Measurements from ENCODE around the gene MACROD2.

GRCh38 chr20:15711177-15711576 lies 1715.9 kb downstream of the MACROD2 start:
- TF ChIP-seq, protein P1, sequence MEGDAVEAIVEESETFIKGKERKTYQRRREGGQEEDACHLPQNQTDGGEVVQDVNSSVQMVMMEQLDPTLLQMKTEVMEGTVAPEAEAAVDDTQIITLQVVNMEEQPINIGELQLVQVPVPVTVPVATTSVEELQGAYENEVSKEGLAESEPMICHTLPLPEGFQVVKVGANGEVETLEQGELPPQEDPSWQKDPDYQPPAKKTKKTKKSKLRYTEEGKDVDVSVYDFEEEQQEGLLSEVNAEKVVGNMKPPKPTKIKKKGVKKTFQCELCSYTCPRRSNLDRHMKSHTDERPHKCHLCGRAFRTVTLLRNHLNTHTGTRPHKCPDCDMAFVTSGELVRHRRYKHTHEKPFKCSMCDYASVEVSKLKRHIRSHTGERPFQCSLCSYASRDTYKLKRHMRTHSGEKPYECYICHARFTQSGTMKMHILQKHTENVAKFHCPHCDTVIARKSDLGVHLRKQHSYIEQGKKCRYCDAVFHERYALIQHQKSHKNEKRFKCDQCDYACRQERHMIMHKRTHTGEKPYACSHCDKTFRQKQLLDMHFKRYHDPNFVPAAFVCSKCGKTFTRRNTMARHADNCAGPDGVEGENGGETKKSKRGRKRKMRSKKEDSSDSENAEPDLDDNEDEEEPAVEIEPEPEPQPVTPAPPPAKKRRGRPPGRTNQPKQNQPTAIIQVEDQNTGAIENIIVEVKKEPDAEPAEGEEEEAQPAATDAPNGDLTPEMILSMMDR (IDR thresholded peaks at IDR 0.05) = no peak
- TF ChIP-seq EP300 (IDR thresholded peaks at IDR 0.05; ENCODE audit: low read depth) = no peak
